ENCODE data around the gene TLE2.

Gene TLE2

GRCh38 chr19:3061182-3062161 lies 32.4 kb upstream of the TLE2 start:
- ChIA-PET POLR2A (ENCODE audit: low non-redundant PET) (interaction anchor here (0.6 kb wide), 3 partner anchors 12 to 336 kb away, joined by 3 read pairs; no protein-coding TSS in a partner anchor), CTCF (interaction anchor here (0.6 kb wide), 1 partner anchor 150 kb away, joined by 5 read pairs; no protein-coding TSS in a partner anchor)

GRCh38 chr19:3060857-3061181 lies 31.7 kb upstream of the TLE2 start:
- TF ChIP-seq CTCF (conservative IDR thresholded peaks at IDR 0.05; ENCODE audit: low read depth) = no peak
- H3K27ac ChIP-seq = peak overlapping the region; percentile 100
- ChIA-PET POLR2A (ENCODE audit: low non-redundant PET) (interaction anchor here (0.6 kb wide), 1 partner anchor 25 kb away, joined by 3 read pairs; no protein-coding TSS in a partner anchor), CTCF (interaction anchor here (0.6 to 0.7 kb wide), 2 partner anchors 68 to 150 kb away, joined by 3 to 5 read pairs; no protein-coding TSS in a partner anchor)
- DNase-seq (ENCODE audit: low spot score) = no peak

More at GRCh38 chr19:3061182-3062161, 32.4 kb upstream of the TLE2 start:
- peak overlapping the region; percentile 100 for H3K27ac ChIP-seq
- peak; percentile 31 for TF ChIP-seq CTCF (conservative IDR thresholded peaks at IDR 0.05; ENCODE audit: low read depth)
- peak; percentile 35 for DNase-seq (ENCODE audit: low spot score)

GRCh38 chr19:3059653-3060052 lies 30.6 kb upstream of the TLE2 start:
- CTCF ChIA-PET = no interaction called here

GRCh38 chr19:3058821-3059314 lies 29.8 kb upstream of the TLE2 start:
- no peak for TF ChIP-seq CTCF (conservative IDR thresholded peaks at IDR 0.05; ENCODE audit: low read depth)
- no peak for DNase-seq (ENCODE audit: low spot score)
- POLR2A ChIA-PET (ENCODE audit: low non-redundant PET) = no interaction called here
- peak overlapping the region; percentile 100 for H3K27ac ChIP-seq
- CTCF ChIA-PET = interaction anchor here (1.0 kb wide), 1 partner anchor 36 kb away, joined by 3 read pairs; no protein-coding TSS in a partner anchor

More at GRCh38 chr19:3059653-3060052, 30.6 kb upstream of the TLE2 start:
- peak overlapping the region; percentile 100 for H3K27ac ChIP-seq
- POLR2A ChIA-PET (ENCODE audit: low non-redundant PET) = no interaction called here
- no peak for TF ChIP-seq CTCF (conservative IDR thresholded peaks at IDR 0.05; ENCODE audit: low read depth)
- no peak for DNase-seq (ENCODE audit: low spot score)

- no peak for TF ChIP-seq CTCF (conservative IDR thresholded peaks at IDR 0.05; ENCODE audit: low read depth)
- POLR2A ChIA-PET (ENCODE audit: low non-redundant PET) = no interaction called here
- CTCF ChIA-PET = interaction anchor here (0.6 to 1.0 kb wide), 3 partner anchors 36 to 88 kb away, joined by 3 read pairs; no protein-coding TSS in a partner anchor
- H3K27ac ChIP-seq = peak overlapping the region; percentile 100
- no peak for DNase-seq (ENCODE audit: low spot score)
Observed at GRCh38 chr19:3058009-3058820, 29.1 kb upstream of the TLE2 start.

- peak overlapping the region; percentile 100 for H3K27ac ChIP-seq
- ChIA-PET CTCF (interaction anchor here (0.6 kb wide), 2 partner anchors 35 to 73 kb away, joined by 3 read pairs; no protein-coding TSS in a partner anchor), POLR2A (ENCODE audit: low non-redundant PET) (no interaction called here)
- DNase-seq (ENCODE audit: low spot score) = peak; percentile 58
- no peak for TF ChIP-seq CTCF (conservative IDR thresholded peaks at IDR 0.05; ENCODE audit: low read depth)
Observed at GRCh38 chr19:3057275-3057714, 28.2 kb upstream of the TLE2 start.
